Smooth muscle cell of trachea (primary cell): ENCODE measurements around the gene YLPM1. TPM values are rescaled to one million over a fixed set of nuclear protein-coding genes. Genes with fewer than 3 reads are reported as not detected.

Source experiments
- total RNA-seq: library from RNA; depleted of rRNA; stranded (reverse); fragments of >200 nt; gene quantifications from 2 replicates; pipeline ENCODE4 v1.2.1, GENCODE V29; 2014

Gene YLPM1
- 31.9 and 45.7 TPM in 2 replicates for total RNA-seq

DNA sequence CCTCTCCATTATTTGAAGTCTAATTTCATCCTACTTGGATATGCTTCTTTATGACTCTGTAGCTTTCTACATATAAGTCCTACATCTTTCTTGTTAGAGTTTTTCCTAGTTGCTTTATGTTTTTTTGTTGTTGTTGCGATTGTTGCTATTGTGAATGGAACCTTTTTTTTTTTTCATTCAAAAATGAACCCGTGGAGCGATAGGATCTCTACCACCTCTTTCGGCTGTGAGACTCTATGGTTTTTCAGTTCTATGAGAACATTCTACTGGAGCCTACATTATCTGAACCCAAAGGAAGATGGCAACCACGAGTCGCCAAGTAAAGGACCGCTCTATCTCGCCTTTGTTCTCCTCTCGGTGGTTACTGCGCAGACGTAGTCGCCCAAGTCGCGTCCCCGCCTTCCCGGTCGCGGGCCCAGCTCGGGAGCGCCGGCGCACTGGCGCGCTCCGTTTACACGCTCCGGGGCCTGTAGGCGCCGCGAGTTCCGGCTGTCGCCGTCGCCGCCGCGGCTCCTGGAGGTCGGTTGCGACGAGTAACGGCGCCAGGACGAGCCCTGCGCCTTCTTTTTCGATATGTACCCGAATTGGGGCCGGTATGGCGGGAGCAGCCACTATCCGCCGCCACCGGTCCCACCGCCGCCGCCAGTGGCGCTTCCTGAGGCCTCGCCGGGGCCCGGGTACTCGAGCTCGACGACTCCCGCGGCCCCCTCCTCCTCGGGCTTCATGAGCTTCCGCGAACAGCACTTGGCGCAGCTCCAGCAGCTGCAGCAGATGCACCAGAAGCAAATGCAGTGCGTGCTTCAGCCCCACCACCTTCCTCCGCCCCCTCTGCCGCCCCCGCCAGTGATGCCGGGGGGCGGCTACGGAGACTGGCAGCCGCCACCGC is at the start of gene YLPM1:
Gene YLPM1, plus strand, starts transcription at position 400 of the 886 bp plus-strand sequence. Its CDS starts 174 bp downstream, at position 574.

GRCh38 chr14:74875941-74876913 is 113.1 kb downstream of the YLPM1 start, which contains the start of gene PROX2:
Gene PROX2, minus strand, starts transcription at chr14:74876145. Its CDS starts 12,311 bp downstream, at chr14:74863834.

GRCh38 chr14:74881431-74882102 is 118.5 kb downstream of the YLPM1 start, which contains the start of gene DLST:
Gene DLST, plus strand, starts transcription at chr14:74881916. Its CDS starts 38 bp downstream, at chr14:74881954.

Other genes with a start within 250 kb of the YLPM1 start
- 165 and 248 TPM in 2 replicates for gene LTBP2, start 151.1 kb upstream of the YLPM1 start, total RNA-seq
- 24.9 and 25.8 TPM in 2 replicates for gene AREL1, start 50.2 kb upstream of the YLPM1 start, total RNA-seq
- 30.6 and 58.2 TPM in 2 replicates for gene FCF1, start 50.2 kb upstream of the YLPM1 start, total RNA-seq
- not detected in 2 replicates for gene PROX2, start 112.8 kb downstream of the YLPM1 start, total RNA-seq
- 126 and 127 TPM in 2 replicates for gene DLST, start 118.6 kb downstream of the YLPM1 start, total RNA-seq
- 1.0 and 1.2 TPM in 2 replicates for gene RPS6KL1, start 159.9 kb downstream of the YLPM1 start, total RNA-seq
- gene PGF, start 192.3 kb downstream of the YLPM1 start, total RNA-seq, result 14.8 and 22.5 TPM in 2 replicates
- 58.8 and 70.3 TPM in 2 replicates for gene EIF2B2, start 239.6 kb downstream of the YLPM1 start, total RNA-seq